ENCODE measurements around the gene TSBP1.
"Not testable (repeated sequence)": the region's sequence is repeated elsewhere in the genome, so short reads cannot be mapped to it uniquely, and the experiment has no call there.

TSBP1 gene

GRCh38 chr6:32375739-32376529 lies 4.2 kb upstream of the TSBP1 start:
- no peak for DNase-seq

DNA sequence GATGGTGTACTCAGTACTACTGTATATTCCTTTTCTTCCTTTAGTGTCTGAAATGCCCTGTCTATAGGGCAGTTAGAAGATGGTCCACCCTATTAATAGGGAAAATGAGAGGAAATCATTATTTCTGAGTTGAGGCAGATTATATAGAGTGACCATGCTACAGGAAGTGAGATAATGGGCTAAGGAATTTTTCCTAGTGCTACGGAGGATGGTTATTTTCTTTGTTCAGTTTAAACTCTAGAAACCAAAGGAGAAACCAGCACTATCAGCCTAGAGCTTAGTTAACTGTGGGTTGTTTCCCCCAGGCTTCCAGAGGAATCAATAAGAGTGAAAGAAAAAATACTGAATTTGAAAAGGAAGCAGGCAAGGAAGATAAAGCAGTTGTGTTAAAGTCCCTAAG lies 474 bp downstream of the TSBP1 start:
- DNase-seq: no peak

DNA sequence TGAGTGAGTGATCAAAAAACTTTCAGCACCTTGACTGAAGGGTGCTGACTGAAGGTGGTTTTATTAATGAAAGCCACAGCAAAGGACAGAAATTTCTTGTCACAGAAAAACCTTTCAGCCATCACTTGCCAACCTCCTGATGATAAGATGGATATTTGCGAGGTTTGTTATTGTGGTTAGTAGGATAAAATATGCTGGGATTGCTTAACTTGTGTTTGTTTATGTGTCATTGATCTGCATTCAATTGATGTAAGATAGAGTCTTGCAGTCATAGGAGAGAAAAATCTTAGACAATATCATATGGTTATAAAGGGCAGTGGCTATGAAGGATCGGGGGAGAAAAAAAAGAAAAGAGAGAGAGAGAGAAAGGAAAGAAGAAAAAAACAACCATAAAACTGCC lies 1.2 kb downstream of the TSBP1 start:
- DNase-seq: no peak

DNA sequence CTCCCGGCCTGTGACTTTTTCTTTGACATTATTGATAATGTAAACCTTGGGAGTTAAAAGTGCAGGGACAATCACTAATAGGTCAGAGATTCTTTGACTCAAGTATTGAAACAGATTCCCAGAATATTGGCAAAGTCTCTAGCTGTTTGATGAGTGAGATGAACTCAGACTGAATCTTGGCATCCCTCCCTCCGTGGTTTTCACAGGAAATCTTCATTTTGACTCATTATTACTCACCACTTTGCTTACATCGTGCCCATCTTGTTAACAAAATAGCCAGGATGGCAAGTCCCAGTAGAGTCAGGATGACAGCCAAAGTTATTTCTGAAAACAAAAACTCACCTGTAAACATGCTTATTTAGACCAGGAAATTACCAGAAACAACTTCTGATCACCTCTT lies 2.0 kb downstream of the TSBP1 start:
- DNase-seq: no peak

GRCh38 chr6:32367644-32368043 lies 4.1 kb downstream of the TSBP1 start:
- no peak for DNase-seq

DNA sequence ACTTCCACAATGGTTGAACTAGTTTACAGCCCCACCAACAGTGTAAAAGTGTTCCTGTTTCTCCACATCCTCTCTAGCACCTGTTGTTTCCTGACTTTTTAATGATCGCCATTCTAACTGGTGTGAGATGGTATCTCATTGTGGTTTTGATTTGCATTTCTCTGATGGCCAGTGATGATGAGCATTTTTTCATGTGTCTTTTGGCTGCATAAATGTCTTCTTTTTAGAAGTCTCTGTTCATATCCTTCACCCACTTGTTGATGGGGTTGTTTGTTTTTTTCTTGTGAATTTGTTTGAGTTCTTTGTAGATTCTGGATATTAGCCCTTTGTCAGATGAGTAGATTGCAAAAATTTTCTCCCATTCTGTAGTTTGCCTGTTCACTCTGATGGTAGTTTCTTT lies 12.5 kb downstream of the TSBP1 start:
- not testable (repeated sequence) for DNase-seq

- DNase-seq: not testable (repeated sequence)
Measured at GRCh38 chr6:32358548-32358947, 13.2 kb downstream of the TSBP1 start.

DNA sequence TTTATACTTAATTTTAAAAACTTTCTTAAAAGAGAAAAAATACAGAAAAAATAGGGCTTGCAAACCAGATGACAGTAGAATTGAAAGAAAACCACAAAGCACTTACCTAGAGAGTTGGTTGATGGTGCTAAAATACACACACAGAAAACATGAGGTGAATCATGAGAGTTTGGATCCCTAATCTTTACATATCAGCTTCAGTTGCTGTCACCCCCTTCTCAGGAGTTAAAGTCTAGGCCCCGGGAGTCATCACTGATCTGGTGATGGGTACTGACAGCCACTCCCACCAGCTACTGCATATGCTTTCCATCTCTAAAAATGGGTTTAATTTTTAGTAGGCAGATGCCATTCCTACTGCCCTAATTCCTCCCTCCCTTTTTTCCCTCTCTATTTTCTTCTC lies 16.7 kb downstream of the TSBP1 start:
- no peak for DNase-seq

DNA sequence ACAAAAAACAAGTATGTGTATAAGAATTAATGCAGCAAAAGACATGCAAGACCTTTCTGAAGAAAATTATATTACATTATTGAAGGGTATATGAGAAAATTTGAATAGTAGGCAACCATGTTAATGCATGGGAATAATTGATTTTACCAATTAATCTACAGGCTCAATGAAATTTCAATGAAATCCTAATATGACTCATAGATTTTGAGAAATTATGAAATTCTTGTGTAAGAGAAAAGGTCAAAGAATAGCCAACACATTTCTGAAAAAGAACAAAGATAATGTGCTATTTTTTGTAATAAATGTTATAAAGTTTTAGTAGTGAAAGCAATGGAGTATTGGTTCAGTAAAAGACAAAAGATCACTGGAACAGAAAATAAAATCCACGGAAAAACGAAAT lies 18.4 kb downstream of the TSBP1 start:
- no peak for DNase-seq

GRCh38 chr6:32340242-32340641 lies 31.5 kb downstream of the TSBP1 start:
- no peak for DNase-seq

DNA sequence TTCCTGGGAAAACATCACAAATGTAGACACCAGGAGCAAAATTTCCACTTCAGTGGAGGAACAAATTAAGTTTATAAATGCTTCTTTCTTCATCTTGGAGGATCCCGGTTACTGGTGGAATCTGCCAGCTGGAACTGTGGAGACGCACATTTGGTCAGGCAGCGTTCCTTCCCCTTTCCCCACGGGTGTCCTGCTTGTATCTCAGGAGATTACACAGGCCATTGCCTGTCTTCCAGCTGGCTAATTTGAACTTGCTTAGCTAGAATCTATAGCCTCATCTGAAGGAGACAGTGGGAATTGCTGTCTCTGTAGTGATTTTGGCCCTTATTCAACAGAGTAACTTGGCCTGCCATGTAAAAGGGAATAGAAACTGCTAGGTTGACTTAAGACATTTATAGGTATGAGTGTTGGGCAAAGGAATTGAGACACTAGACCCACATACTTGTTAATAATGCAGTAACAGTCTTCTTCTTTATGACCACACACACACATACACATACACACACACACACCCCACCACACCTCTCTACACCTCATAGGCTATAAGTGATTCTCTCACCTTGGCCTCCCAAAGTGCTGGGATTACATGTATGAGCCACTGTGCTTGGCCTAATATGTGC lies 34.4 kb downstream of the TSBP1 start:
- DNase-seq: no peak

GRCh38 chr6:32332433-32332832 lies 39.3 kb downstream of the TSBP1 start:
- DNase-seq: no peak

DNA sequence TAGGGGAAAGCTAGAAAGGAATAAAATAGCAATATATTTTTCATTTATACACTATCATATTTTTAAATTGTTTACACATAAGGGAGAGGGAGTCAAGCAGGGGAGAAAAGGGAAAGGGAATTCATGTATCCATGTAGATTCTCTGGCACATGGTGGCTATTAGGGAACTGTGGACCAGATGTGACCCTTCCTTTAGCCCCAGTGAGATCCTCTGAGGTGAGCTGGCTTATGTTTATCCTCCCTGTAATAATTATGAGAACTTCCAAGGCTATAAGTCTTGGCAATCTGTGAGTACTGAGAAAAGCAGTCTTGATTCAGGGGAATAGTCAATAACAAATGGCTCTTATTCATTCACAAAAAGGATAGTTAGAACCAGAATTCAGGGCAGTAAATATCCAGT lies 42.6 kb downstream of the TSBP1 start:
- DNase-seq: no peak

GRCh38 chr6:32327103-32327502 lies 44.6 kb downstream of the TSBP1 start:
- no peak for DNase-seq

DNA sequence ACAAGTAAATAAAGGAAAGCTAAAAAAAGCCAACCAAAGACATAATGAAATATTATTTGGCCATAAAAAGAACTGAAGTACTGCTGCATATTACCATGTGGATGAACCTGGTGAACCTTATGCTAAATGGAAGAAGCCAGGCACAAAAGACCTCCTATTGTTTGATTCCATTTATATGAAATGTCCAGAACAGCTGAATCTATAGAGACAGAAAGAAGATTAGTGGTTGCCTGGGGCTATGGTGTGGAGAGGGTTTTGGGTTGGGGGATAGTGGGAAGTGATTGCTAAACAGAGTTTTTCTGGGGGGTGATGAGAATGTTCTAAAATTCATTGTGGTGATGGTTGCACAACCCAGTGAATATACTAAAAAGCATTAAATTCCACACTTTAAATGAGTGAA lies 53.2 kb downstream of the TSBP1 start:
- no peak for DNase-seq

- DNase-seq: no peak
Measured at GRCh38 chr6:32317541-32317940, 54.2 kb downstream of the TSBP1 start.

DNA sequence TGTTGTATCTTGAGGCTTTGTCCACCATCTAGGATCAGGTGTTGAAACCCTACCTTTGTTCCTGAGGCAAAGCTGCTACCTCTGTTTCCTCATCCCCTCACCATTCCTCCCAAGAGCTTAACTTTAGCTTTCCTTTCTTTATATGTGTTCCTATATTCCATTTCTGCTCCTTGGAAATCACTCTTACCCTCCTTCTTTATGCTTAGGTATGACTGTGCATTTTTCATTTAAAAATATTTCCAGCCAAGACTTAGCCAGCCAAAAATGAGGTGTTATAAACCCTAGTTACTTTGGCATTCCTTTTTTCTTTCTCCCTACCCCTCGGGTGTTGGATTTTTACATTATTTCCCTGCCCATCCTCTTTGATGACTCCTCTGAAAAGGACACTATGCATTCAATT lies 57.7 kb downstream of the TSBP1 start:
- DNase-seq: no peak

DNA sequence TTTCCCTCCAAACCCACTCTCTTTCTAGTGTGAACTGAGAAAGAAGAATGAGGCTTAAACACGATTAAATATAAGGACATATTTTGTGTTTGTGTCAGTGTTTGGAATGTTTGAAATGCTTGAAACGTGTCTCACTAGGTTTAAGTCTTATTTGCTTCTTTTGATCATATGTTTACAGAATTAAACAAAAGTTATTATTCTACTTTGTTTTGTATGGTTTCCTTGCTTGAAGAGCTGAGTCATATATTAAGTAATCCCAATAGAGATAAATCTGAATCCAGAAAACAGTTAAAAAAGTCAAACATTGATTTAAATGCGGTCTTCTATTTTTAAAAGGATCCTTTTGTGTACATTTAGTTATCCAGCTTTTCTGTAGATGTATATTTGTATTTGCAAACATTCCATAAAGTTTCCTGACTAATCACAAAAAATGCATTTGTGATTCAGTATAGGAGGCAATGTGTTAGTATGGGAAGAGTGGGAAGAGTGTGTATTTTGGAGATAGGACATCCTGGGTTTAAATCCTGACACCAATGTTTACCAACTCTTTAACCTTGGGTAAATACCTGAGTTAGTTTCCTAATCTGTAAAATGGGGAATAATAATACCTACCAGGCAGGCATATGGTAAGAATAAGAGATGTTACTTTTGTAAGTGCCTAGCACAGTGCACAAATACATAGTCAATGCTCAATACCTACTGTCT lies 72.9 kb downstream of the TSBP1 start:
- no peak for DNase-seq

DNA sequence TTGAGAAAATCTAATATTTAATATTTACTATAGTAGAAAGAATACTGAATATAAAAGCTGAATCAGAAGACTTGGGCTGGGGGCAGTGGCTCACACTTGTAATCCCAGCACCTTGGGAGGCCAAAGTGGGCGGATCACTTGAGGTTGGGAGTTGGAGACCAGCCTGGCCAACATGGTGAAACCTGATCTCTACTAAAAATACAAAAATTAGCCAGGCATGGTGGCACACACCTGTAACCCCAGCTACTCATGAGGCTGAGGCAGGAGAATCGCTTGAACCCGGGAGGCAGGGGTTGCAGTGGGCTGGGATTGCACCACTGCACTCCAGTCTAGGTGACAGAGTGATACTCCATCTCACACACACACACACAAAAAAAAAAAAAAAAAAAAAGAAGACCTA lies 76.7 kb downstream of the TSBP1 start:
- not testable (repeated sequence) for DNase-seq

DNA sequence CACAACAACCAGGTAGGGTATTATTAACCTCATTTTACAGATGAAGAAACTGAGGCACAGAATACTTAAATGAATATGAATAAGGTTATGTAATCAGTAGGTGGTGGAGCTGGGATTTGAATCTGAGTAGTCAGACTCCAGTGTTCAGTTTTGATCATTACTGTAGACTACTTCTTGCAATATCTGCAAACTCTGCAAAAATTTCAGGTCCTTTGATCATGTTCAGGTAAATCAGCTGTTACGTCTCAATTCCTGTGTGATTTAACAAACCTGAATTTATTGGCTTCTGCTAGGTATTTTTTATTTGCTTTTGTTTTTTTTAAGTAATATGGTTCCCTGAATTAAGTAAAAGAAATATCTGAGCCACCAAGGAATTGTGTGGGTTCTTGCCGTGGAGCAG lies 77.1 kb downstream of the TSBP1 start:
- no peak for DNase-seq

- DNase-seq: no peak
Measured at GRCh38 chr6:32293695-32294094, 78.0 kb downstream of the TSBP1 start.

DNA sequence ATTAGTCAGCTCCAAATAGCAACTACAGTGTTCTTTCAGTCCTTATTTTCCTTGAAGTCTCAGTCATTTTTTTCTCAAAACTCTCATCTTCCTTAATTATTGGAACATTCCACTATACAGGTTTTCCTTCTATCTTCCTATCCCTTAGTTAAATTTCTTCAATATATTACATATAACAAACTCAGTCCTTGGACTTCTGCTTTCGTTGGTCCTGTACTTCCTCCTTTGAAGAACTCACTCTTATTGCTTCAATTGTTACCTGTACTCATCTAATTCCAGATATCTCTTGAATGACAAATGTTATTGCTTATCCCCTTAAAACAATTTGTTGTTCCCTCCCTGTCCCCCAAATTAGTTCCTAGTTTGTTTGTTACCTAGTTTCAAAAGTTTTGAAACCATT lies 80.2 kb downstream of the TSBP1 start:
- DNase-seq: no peak

DNA sequence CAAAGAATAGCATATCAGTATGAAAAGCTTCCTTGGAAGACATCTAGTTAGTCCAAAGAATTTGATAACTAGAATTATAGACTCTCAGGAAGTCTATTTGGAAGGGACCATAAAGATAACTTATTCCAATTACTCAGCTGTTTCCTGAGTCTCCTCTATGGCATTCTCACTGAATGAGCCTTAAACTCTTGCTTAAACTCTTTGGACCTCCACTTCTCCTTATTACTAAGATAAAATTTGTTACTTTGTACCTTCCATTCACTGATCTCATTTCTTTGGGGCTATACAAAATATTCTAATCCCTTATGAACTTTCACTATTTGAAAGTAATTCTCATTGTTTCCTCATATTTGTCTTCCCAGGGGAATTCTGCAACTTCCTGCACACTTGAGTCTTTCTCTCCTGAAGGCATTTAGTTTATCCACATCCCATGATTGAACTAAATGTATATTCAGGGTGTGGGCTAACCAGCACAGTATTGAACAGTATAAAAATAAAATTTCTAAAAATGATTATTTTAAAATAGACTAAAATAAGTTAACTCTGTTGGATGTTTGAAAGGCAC lies 80.7 kb downstream of the TSBP1 start:
- no peak for DNase-seq

- no peak for DNase-seq
Measured at GRCh38 chr6:32288426-32288825, 83.3 kb downstream of the TSBP1 start.
